Stimulated activated naive CD8-positive, alpha-beta T cell treated with anti-CD3 and anti-CD28 coated beads, Interleukin-15, amount 100 ng/mL, for 72 hours (primary cell): Measurements from ENCODE around the gene TSPYL6.

Experiments
- ATAC-seq: fragments of 150-1000 bp; cut with Tn5 transposase; 2 replicates; pipeline ENCODE4 v1.10.0; 2021; ENCODE audit warnings: mild to moderate bottlenecking, moderate library complexity
- DNase-seq, 2 donors: peaks; one replicate each; pipeline ENCODE4 v3.0.0; 2021 to 2022
- H3K27ac Mint-ChIP-seq, 2 donors: one replicate each; pipeline ENCODE4 v1.8.0; 2022; ENCODE audit warnings: mild to moderate bottlenecking in 2 of 2, mixed read lengths in 2 of 2, moderate library complexity in 2 of 2
- H3K27me3 Mint-ChIP-seq: one replicate; pipeline ENCODE4 v1.8.0; 2022; ENCODE audit warnings: mixed read lengths
- H3K4me1 Mint-ChIP-seq: one replicate; pipeline ENCODE4 v1.8.0; 2022; ENCODE audit warnings: mild to moderate bottlenecking, mixed read lengths
- H3K4me3 Mint-ChIP-seq, 2 donors: one replicate each; pipeline ENCODE4 v1.8.0; 2022; ENCODE audit warnings: mild to moderate bottlenecking in 2 of 2, mixed read lengths in 2 of 2, moderate library complexity in 1 of 2
- H3K9me3 Mint-ChIP-seq, 2 donors: one replicate each; pipeline ENCODE4 v1.8.0; 2022; ENCODE audit warnings: mixed read lengths in 2 of 2

The TSPYL6 gene

DNA sequence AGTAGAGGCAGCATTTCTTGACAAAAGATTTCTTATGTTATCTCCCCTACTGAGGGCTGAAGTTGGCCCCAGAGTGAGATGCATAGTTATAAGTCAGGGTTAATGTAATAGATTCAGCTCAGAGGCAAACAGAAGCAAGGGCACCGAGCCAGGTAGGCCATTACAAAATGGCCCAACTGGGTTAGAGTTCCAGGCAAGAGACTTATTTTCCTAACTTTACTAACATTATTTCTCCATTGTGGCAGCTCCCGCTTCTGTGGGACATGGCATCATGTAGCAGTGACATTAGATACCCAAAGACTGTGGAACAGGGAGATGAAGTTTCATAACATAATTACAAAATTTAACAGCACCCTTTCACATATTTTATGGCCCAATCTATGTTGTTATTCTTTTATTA is 27.1 kb downstream of the TSPYL6 start:
- ATAC-seq (no peak), DNase-seq (no peak)
- no peak overlapping the region for H3K27ac Mint-ChIP-seq
- peaks cover 0 to 11% of the 10 kb centered on the region in 2 donors for H3K9me3 Mint-ChIP-seq
- no peak overlapping the region for H3K4me3 Mint-ChIP-seq
- H3K27me3 Mint-ChIP-seq, result no peaks in the 10 kb centered on the region
- H3K4me1 Mint-ChIP-seq, result no peaks in the 10 kb centered on the region

DNA sequence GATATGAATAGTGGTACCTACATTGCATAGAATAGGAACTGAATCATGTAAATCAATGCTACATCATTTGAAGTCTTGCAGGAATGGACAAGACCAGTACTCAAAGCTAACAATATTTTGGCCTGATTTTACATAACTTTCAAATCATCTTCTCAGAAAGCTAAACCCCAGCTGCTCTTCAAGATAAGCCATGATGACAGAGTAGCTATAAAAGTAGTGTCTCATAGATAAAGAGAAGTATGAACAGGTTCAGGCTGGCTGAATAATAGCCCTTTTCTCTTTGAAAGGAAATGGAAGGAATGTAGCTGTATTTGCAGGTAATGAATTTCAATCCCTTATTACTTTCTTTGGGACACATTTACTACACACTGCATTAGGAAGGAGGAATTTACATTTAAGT is 28.2 kb downstream of the TSPYL6 start:
- Mint-ChIP-seq H3K9me3 (peaks cover 0 to 10% of the 10 kb centered on the region in 2 donors), H3K4me3 (no peak overlapping the region), H3K27me3 (no peaks in the 10 kb centered on the region), H3K4me1 (no peaks in the 10 kb centered on the region), H3K27ac (peak overlapping the region in 1 of 2 donors; percentile 36)
- DNase-seq (no peak), ATAC-seq (no peak)

- no peaks in the 10 kb centered on the region for H3K9me3 Mint-ChIP-seq
- H3K27me3 Mint-ChIP-seq, result no peaks in the 10 kb centered on the region
- DNase-seq (no peak), ATAC-seq (no peak)
- H3K4me3 Mint-ChIP-seq, result no peak overlapping the region
- H3K27ac Mint-ChIP-seq, result no peak overlapping the region
- H3K4me1 Mint-ChIP-seq, result no peaks in the 10 kb centered on the region
Measured at GRCh38 chr2:54226260-54226659, 29.8 kb downstream of the TSPYL6 start.

- H3K27me3 Mint-ChIP-seq, result no peaks in the 10 kb centered on the region
- no peak overlapping the region for H3K4me3 Mint-ChIP-seq
- H3K4me1 Mint-ChIP-seq, result no peaks in the 10 kb centered on the region
- ATAC-seq (no peak), DNase-seq (no peak)
- H3K27ac Mint-ChIP-seq, result no peak overlapping the region
- no peaks in the 10 kb centered on the region for H3K9me3 Mint-ChIP-seq
Measured at GRCh38 chr2:54224997-54225396, 31.0 kb downstream of the TSPYL6 start.

DNA sequence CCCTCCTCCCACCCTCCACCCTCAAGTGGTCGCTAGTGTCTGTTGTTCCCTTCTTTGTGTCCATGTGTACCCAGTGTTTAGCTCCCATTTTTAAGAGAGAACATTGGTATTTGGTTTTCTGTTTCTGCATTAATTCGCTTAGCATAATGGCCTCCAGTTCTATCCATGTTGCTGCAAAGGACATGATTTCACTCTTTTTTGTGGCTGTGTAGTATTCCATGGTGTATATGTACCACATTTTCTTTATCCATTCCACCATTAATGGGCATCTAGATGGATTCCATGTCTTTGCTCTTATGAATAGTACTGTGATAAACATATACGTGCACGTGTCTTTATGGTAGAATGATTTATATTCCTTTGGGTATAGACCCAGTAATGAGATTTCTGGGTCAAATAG is 42.9 kb downstream of the TSPYL6 start:
- no peak for ATAC-seq

DNA sequence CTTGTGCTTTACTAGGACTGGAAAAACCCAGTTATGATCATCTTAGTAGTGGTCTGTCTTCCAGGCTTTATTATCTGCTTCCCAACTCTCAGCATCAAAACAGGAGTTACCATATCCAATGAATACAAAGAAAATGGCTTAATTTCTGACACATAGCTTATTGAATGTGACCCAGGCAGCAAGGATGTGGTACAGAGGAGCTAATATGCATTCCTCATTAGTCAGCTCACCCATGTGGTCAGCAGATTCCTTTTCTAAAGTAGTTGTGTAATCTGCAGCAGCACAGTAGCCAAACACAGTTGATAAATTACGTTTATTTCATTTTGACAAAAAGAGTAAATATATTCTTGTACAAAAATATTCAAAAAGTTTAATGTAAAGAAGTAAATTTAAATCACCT is 43.6 kb downstream of the TSPYL6 start:
- peaks cover 0 to 14% of the 10 kb centered on the region in 2 donors for H3K9me3 Mint-ChIP-seq
- no peaks in the 10 kb centered on the region for H3K4me1 Mint-ChIP-seq

More for the DNA sequence above, 42.9 kb downstream of the TSPYL6 start:
- no peak for DNase-seq
- H3K27me3 Mint-ChIP-seq, result no peaks in the 10 kb centered on the region
- no peak overlapping the region for H3K27ac Mint-ChIP-seq
- H3K4me3 Mint-ChIP-seq, result no peak overlapping the region
- peaks cover 0 to 14% of the 10 kb centered on the region in 2 donors for H3K9me3 Mint-ChIP-seq
- H3K4me1 Mint-ChIP-seq, result no peaks in the 10 kb centered on the region

GRCh38 chr2:54209379-54209778 is 46.6 kb downstream of the TSPYL6 start:
- Mint-ChIP-seq H3K27me3 (no peaks in the 10 kb centered on the region), H3K27ac (no peak overlapping the region), H3K4me3 (no peak overlapping the region), H3K9me3 (peaks cover 0 to 6% of the 10 kb centered on the region in 2 donors), H3K4me1 (no peaks in the 10 kb centered on the region)
- DNase-seq (no peak), ATAC-seq (no peak)

More for the DNA sequence above, 43.6 kb downstream of the TSPYL6 start:
- Mint-ChIP-seq H3K4me3 (no peak overlapping the region), H3K27me3 (no peaks in the 10 kb centered on the region), H3K27ac (no peak overlapping the region)
- ATAC-seq (no peak), DNase-seq (no peak)

DNA sequence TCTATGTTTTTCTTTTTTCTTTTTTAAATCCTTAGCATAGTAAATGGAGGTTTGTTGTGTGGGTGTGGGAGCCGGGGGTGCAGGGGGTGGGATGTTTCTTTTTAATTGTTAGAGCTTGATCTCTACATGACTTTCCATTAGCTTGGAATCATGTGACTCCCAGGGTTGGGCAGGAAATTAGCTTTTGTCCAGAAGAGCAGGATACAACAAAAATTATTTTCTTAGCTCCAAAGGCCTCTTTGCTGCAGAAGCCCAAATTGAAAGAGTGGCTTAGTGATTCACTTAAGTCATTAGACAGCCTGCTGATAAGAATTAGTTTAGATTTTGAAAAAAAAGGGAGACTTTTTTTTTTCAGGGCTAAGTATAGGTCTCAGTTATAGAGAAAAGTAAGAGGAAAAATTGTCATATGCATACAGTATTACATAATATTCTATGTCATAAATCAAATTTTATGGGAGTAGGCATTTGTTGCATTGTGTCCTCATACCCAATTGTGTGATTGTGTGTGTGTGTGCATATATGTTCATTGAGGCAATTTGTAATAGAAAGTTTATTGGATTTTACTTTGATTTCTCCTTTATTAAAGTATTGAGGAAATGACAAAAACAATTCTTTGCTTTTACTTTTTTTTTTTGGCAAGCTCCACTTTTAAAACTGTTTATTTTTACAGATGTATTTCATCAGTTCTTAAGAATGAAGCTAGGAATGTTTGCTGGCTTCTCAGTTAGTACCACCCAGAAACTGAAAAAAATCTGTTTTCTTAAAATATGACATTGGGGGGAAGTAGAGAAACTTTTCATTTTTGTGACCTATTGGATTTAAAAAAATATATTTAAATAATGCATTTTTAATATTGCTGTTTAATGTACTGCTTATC is 47.4 kb downstream of the TSPYL6 start:
- no peaks in the 10 kb centered on the region for H3K27me3 Mint-ChIP-seq
- ATAC-seq (no peak), DNase-seq (no peak)
- no peaks in the 10 kb centered on the region for H3K4me1 Mint-ChIP-seq
- no peak overlapping the region for H3K4me3 Mint-ChIP-seq
- H3K9me3 Mint-ChIP-seq, result no peaks in the 10 kb centered on the region
- H3K27ac Mint-ChIP-seq, result no peak overlapping the region

DNA sequence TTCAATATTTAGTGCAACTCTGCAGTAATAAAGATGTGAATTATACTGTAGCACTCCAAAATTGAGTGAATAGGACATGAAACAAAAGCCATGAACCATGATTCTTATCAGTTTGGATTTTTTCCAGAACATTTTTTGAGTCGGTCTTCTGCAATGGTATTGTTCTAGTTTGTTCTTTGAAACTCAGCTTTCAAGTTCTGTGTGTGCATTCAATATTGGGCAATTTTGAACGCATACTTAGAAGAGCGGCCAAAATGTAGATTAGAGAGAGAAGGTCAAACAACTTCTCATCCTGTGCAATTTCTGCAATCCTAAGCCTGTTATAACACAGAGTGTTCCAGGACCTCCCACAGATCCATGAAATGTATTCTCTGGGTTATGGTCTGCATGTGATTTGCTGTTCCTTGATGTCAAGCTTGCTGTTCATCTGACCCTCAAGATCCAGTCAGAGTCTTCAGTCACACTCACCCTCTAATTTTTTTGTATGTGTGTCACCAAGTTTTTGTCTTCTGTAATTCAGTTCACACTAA is 48.3 kb downstream of the TSPYL6 start:
- Mint-ChIP-seq H3K27ac (no peak overlapping the region), H3K4me3 (no peak overlapping the region), H3K4me1 (no peaks in the 10 kb centered on the region), H3K9me3 (no peaks in the 10 kb centered on the region), H3K27me3 (no peaks in the 10 kb centered on the region)
- ATAC-seq (no peak), DNase-seq (no peak)

GRCh38 chr2:54206596-54206995 is 49.4 kb downstream of the TSPYL6 start:
- H3K4me1 Mint-ChIP-seq, result no peaks in the 10 kb centered on the region
- no peaks in the 10 kb centered on the region for H3K27me3 Mint-ChIP-seq
- no peak overlapping the region for H3K4me3 Mint-ChIP-seq
- H3K9me3 Mint-ChIP-seq, result peaks cover 0 to 3% of the 10 kb centered on the region in 2 donors
- H3K27ac Mint-ChIP-seq, result no peak overlapping the region
- ATAC-seq (no peak), DNase-seq (no peak)

DNA sequence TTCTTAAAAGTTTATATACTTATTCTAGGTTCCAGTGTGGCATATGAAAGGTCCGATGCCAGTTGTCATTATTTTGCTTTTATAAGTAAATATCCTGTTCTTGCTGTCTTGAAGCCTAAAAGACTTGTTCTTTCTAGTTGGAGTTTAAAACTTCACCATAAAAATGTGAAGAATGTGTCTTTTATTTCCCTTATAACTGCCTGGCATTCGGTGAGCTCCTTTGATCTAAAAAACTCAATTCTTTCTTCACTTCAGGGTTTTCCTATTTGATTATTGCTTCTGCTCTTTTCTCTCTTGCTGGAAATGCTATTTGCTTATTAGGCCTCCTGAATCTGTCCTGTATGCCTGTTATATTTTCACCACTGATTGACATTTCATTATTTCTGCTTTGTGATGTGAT is 51.6 kb downstream of the TSPYL6 start:
- no peak overlapping the region for H3K4me3 Mint-ChIP-seq
- H3K27ac Mint-ChIP-seq, result no peak overlapping the region
- no peak for ATAC-seq
- no peaks in the 10 kb centered on the region for H3K4me1 Mint-ChIP-seq
- peaks cover 0 to 8% of the 10 kb centered on the region in 2 donors for H3K9me3 Mint-ChIP-seq
- no peak for DNase-seq
- no peaks in the 10 kb centered on the region for H3K27me3 Mint-ChIP-seq
